ENCODE measurements around the gene INPP5K.

Gene INPP5K

DNA sequence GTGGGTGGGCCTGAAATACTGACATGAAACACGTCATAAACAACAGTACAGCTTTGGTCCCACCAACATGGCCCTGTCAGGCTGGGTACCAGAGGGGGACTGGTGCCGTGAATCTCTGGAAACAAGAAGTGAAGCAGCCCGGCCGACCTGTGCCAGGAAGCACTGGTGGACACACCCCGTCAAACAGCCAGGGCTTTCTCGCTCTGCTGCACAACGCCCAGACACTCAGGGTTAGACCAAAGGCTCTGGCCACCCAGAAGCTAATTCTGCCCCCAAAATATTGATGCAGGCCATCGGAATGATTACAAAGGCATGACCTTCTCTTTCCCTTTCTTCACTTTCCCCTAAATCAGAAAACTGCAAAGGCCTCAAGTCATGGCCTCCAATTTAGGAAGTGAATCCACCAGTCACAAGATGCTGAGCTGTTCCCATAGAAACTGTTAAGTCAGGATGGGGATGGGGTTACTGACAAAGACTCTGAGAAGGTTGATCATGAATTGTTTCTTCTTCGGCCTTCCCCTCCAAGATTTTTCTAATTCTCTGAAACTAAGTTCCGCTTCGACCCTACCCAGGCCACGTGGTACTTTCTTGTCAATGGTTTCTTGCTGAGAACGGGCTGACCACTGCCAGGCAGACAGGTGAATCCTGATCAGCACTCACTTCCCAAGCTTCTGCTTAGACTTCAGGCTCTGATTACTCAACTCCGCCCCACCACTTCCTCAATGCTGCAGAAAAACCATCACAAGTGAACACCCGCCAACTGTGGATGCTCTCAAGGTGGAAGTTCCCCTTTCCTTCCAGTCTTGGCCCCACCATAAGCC lies 39.4 kb upstream of the INPP5K start:
- H2AK5ac ChIP-seq (ENCODE audit: low read depth, low read length), result no peak overlapping the region
- H3K9ac ChIP-seq (ENCODE audit: low read depth, low read length, poor library complexity), result no peak overlapping the region
- no peak overlapping the region for H3K27ac ChIP-seq (replicated peaks; ENCODE audit: low read length)
- no peak for DNase-seq (ENCODE audit: low spot score)
- peaks cover 13% of the 10 kb centered on the region for H3K79me1 ChIP-seq (ENCODE audit: low read depth, low read length)
- no peaks in the 10 kb centered on the region for H3K9me3 ChIP-seq (replicated peaks in 1 of 2; ENCODE audit: control insufficient read depth in 2 of 2, insufficient read depth in 1 of 2, low read depth in 1 of 2, low read length in 2 of 2)
- H2BK120ac ChIP-seq (ENCODE audit: low read depth, low read length), result no peak overlapping the region
- H3K23ac ChIP-seq (ENCODE audit: low read depth, low read length, poor library complexity), result no peak overlapping the region
- H2BK12ac ChIP-seq (ENCODE audit: low read length), result no peak overlapping the region
- peaks cover 13 to 73% of the 10 kb centered on the region in 2 donors for H3K36me3 ChIP-seq (replicated peaks in 1 of 2; ENCODE audit: control insufficient read depth in 2 of 2, insufficient read depth in 2 of 2, low read length in 2 of 2)
- H3K4ac ChIP-seq (ENCODE audit: low read length), result no peak overlapping the region
- H3K18ac ChIP-seq (ENCODE audit: low read length), result no peak overlapping the region
- H4K8ac ChIP-seq (ENCODE audit: low read depth, low read length), result no peak overlapping the region
- H4K91ac ChIP-seq (ENCODE audit: low read depth, low read length, poor library complexity), result no peak overlapping the region
- H3K4me1 ChIP-seq (ENCODE audit: control insufficient read depth in 2 of 2, insufficient read depth in 1 of 2, low read depth in 1 of 2, low read length in 2 of 2), result peaks cover 12 to 19% of the 10 kb centered on the region in 2 donors
- H2AFZ ChIP-seq (ENCODE audit: low read length), result no peak overlapping the region
- no peaks in the 10 kb centered on the region for H3K27me3 ChIP-seq (ENCODE audit: control insufficient read depth in 3 of 3, insufficient read depth in 3 of 3, low read depth in 1 of 3, low read length in 3 of 3)
- H2BK5ac ChIP-seq (ENCODE audit: low read length), result no peak overlapping the region
- WGBS, 2 donors (ENCODE audit: extremely low coverage in 2 of 2, insufficient read length in 2 of 2, insufficient replicate concordance in 1 of 2), result no CpG with 5 or more reads among the region's 15 CpGs
- H3K4me3 ChIP-seq (ENCODE audit: low read length in 2 of 2), result no peak overlapping the region
- no peak overlapping the region for H2BK15ac ChIP-seq (ENCODE audit: low read length)
- no peak overlapping the region for H3K4me2 ChIP-seq (ENCODE audit: insufficient read depth, low read length, poor library complexity, severe bottlenecking)
- no peak overlapping the region for H3K14ac ChIP-seq (ENCODE audit: low read length)

DNA sequence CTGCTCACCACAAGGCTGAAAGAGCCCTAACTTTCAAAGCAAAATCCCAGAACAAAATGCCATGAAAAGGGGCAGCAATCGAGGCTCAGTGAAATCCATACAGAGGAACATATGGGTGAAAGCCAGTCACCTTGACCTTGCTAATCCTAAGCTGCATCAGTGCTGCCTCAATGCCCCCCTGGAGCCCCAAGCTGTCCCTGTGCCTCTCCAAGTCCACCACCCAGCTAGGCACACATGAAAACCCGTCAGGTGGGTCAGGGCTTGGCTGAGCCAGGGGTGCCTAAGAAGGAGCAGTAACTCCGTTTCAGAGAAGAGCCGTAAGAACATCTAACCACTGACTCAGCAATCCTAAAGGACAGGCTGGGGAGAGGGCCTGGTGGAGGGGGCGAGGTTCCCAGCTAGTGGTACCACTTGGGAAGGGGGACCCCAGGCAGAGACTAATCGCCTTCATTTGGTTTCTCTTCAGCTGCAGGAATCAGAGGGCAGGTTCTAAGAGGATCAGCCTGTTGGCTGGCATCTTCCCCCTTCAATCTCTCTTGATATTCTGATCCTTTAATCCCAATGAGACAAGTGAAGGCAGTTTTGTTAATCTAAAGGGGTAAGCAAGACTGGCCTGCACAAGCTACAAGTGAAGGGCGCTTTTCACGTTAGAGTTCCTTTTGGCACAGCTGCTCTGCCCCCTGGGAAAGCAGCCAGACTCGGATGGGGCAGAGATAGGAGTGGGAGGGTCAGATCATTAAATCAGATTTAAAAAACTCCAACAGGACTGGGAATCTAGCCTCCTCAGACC lies 38.5 kb upstream of the INPP5K start:
- Histone ChIP-seq H3K79me1 (ENCODE audit: low read depth, low read length) (peaks cover 8% of the 10 kb centered on the region), H3K4me1 (ENCODE audit: control insufficient read depth in 2 of 2, insufficient read depth in 1 of 2, low read depth in 1 of 2, low read length in 2 of 2) (peaks cover 5 to 12% of the 10 kb centered on the region in 2 donors), H3K4ac (ENCODE audit: low read length) (no peak overlapping the region), H3K23ac (ENCODE audit: low read depth, low read length, poor library complexity) (no peak overlapping the region), H2BK120ac (ENCODE audit: low read depth, low read length) (no peak overlapping the region), H3K27me3 (ENCODE audit: control insufficient read depth in 3 of 3, insufficient read depth in 3 of 3, low read depth in 1 of 3, low read length in 3 of 3) (no peaks in the 10 kb centered on the region), H4K8ac (ENCODE audit: low read depth, low read length) (no peak overlapping the region), H2AFZ (ENCODE audit: low read length) (no peak overlapping the region), H3K9me3 (replicated peaks in 1 of 2; ENCODE audit: control insufficient read depth in 2 of 2, insufficient read depth in 1 of 2, low read depth in 1 of 2, low read length in 2 of 2) (no peaks in the 10 kb centered on the region), H2BK5ac (ENCODE audit: low read length) (no peak overlapping the region), H2BK12ac (ENCODE audit: low read length) (no peak overlapping the region), H3K36me3 (replicated peaks in 1 of 2; ENCODE audit: control insufficient read depth in 2 of 2, insufficient read depth in 2 of 2, low read length in 2 of 2) (peaks cover 18 to 82% of the 10 kb centered on the region in 2 donors), H3K4me3 (ENCODE audit: low read length in 2 of 2) (no peak overlapping the region), H4K91ac (ENCODE audit: low read depth, low read length, poor library complexity) (no peak overlapping the region), H3K9ac (ENCODE audit: low read depth, low read length, poor library complexity) (no peak overlapping the region), H2BK15ac (ENCODE audit: low read length) (no peak overlapping the region), H2AK5ac (ENCODE audit: low read depth, low read length) (no peak overlapping the region), H3K18ac (ENCODE audit: low read length) (no peak overlapping the region), H3K27ac (replicated peaks; ENCODE audit: low read length) (no peak overlapping the region), H3K14ac (ENCODE audit: low read length) (no peak overlapping the region), H3K4me2 (ENCODE audit: insufficient read depth, low read length, poor library complexity, severe bottlenecking) (no peak overlapping the region)
- DNase-seq (ENCODE audit: low spot score), result no peak
- no CpG with 5 or more reads among the region's 9 CpGs for WGBS, 2 donors (ENCODE audit: extremely low coverage in 2 of 2, insufficient read length in 2 of 2, insufficient replicate concordance in 1 of 2)

DNA sequence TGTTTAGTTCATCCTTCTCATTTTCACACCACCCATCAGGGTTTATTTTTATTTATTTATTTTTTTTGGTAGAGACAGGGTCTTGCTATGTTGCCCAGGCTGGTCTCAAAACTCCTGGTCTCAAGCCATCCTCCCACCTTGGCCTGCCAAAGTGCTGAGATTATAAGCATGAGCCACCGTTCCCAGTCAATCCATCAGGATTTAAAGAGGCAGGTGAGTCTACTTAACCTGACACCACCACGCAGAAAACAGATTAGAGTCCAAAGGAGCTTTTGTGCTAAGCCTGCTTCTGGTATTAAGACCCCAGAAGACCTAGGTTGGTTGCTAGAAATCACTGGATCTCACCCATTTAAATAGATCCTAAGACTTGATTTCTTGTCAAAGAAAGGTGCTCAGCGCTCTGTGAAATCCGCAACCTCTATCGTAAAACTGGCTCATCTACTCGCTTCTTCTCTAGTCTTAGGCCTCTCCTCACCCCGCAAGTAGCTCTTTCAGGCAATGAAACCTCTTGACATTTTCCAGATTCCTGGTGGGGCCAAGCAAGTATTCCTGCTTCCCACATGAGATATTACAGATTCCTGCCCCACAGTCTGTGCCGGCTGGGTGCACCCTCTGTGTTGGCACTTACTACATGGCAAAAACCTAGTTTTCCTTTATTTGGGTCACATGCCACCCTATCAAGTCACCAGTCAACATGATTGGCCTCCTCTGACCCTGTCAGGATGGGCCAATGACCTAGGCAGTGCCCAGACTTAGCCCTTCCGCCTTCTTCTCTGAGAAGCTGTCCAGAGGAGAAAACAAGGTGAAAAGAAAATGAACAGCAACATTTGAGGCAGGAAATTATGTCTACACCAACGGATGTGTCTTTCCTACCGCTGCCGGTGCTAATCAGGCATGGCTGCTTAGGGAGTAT lies 37.2 kb upstream of the INPP5K start:
- Histone ChIP-seq H3K79me1 (ENCODE audit: low read depth, low read length) (peaks cover 6% of the 10 kb centered on the region), H3K23ac (ENCODE audit: low read depth, low read length, poor library complexity) (no peak overlapping the region), H3K4me3 (ENCODE audit: low read length in 2 of 2) (no peak overlapping the region), H2BK15ac (ENCODE audit: low read length) (no peak overlapping the region), H3K9ac (ENCODE audit: low read depth, low read length, poor library complexity) (peak overlapping the region; percentile 32), H3K18ac (ENCODE audit: low read length) (no peak overlapping the region), H3K14ac (ENCODE audit: low read length) (no peak overlapping the region), H3K4me2 (ENCODE audit: insufficient read depth, low read length, poor library complexity, severe bottlenecking) (no peak overlapping the region), H4K91ac (ENCODE audit: low read depth, low read length, poor library complexity) (no peak overlapping the region), H3K27me3 (ENCODE audit: control insufficient read depth in 3 of 3, insufficient read depth in 3 of 3, low read depth in 1 of 3, low read length in 3 of 3) (no peaks in the 10 kb centered on the region), H2BK120ac (ENCODE audit: low read depth, low read length) (no peak overlapping the region), H2BK12ac (ENCODE audit: low read length) (no peak overlapping the region), H3K9me3 (replicated peaks in 1 of 2; ENCODE audit: control insufficient read depth in 2 of 2, insufficient read depth in 1 of 2, low read depth in 1 of 2, low read length in 2 of 2) (no peaks in the 10 kb centered on the region), H4K8ac (ENCODE audit: low read depth, low read length) (no peak overlapping the region), H2BK5ac (ENCODE audit: low read length) (no peak overlapping the region), H2AK5ac (ENCODE audit: low read depth, low read length) (no peak overlapping the region), H3K36me3 (replicated peaks in 1 of 2; ENCODE audit: control insufficient read depth in 2 of 2, insufficient read depth in 2 of 2, low read length in 2 of 2) (peaks cover 21 to 89% of the 10 kb centered on the region in 2 donors), H3K27ac (replicated peaks; ENCODE audit: low read length) (no peak overlapping the region), H3K4me1 (ENCODE audit: control insufficient read depth in 2 of 2, insufficient read depth in 1 of 2, low read depth in 1 of 2, low read length in 2 of 2) (peaks cover 0 to 3% of the 10 kb centered on the region in 2 donors), H2AFZ (ENCODE audit: low read length) (no peak overlapping the region), H3K4ac (ENCODE audit: low read length) (no peak overlapping the region)
- DNase-seq (ENCODE audit: low spot score), result no peak
- WGBS, 2 donors (ENCODE audit: extremely low coverage in 2 of 2, insufficient read length in 2 of 2, insufficient replicate concordance in 1 of 2), result no CpG with 5 or more reads among the region's 12 CpGs
